Measurements from ENCODE around the gene NRG2. TPM values are rescaled to one million over a fixed set of nuclear protein-coding genes. Genes with fewer than 3 reads are reported as not detected.

NRG2 gene
- total and polyA plus RNA-seq, 7 donors: 0.42 to 19.6 (median 3.5) TPM

GRCh38 chr5:139982157-139982974 is 60.7 kb downstream of the NRG2 start:
- Histone ChIP-seq H3K4me3 (no peak overlapping the region), H3K36me3 (ENCODE audit: insufficient read depth in 1 of 2, low read depth in 1 of 2) (no peaks in the 10 kb centered on the region), H3K4me1 (peaks cover 44% of the 10 kb centered on the region), H3K9me3 (no peaks in the 10 kb centered on the region), H3K27me3 (ENCODE audit: insufficient read depth in 3 of 3, low read length in 2 of 3) (no peaks in the 10 kb centered on the region), H3K27ac (peak overlapping the region; percentile 40)
- DNase-seq (no peak), ATAC-seq (no peak)
- intact Hi-C loops (cut with DNase I): no loop called here
- 72 to 79% (median 77%) methylated on average over 15 of the region's 15 CpGs for WGBS, 3 donors
- TF ChIP-seq CTCF (IDR thresholded peaks at IDR 0.05): no peak

GRCh38 chr5:139980765-139981164 is 62.3 kb downstream of the NRG2 start:
- intact Hi-C loops (cut with DNase I): no loop called here
- Histone ChIP-seq H3K4me1 (peaks cover 37% of the 10 kb centered on the region), H3K27me3 (ENCODE audit: insufficient read depth in 3 of 3, low read length in 2 of 3) (no peaks in the 10 kb centered on the region), H3K27ac (no peak overlapping the region), H3K9me3 (no peaks in the 10 kb centered on the region), H3K4me3 (no peak overlapping the region), H3K36me3 (ENCODE audit: insufficient read depth in 1 of 2, low read depth in 1 of 2) (no peaks in the 10 kb centered on the region)
- TF ChIP-seq CTCF (IDR thresholded peaks at IDR 0.05): no peak
- no peak for ATAC-seq
- no peak for DNase-seq
- WGBS, 3 donors: 90 to 95% (median 90%) methylated on average over 3 of the region's 3 CpGs

- TF ChIP-seq CTCF (IDR thresholded peaks at IDR 0.05): no peak
- ATAC-seq: no peak
These were observed 63.2 kb downstream of the NRG2 start for GRCh38 chr5:139979943-139980342.

GRCh38 chr5:139979518-139979917 is 63.6 kb downstream of the NRG2 start:
- ATAC-seq (peak in 3 of 4 donors; percentile 50 to 65 (median 63)), DNase-seq (no peak)
- TF ChIP-seq CTCF (IDR thresholded peaks at IDR 0.05): no peak
- intact Hi-C loops (cut with DNase I): no loop called here
- Histone ChIP-seq H3K9me3 (no peaks in the 10 kb centered on the region), H3K27ac (no peak overlapping the region), H3K27me3 (ENCODE audit: insufficient read depth in 3 of 3, low read length in 2 of 3) (no peaks in the 10 kb centered on the region), H3K36me3 (ENCODE audit: insufficient read depth in 1 of 2, low read depth in 1 of 2) (no peaks in the 10 kb centered on the region), H3K4me3 (no peak overlapping the region), H3K4me1 (peaks cover 32% of the 10 kb centered on the region)
- 28 to 58% (median 36%) methylated on average over 3 of the region's 3 CpGs for WGBS, 3 donors

More at GRCh38 chr5:139979943-139980342, 63.2 kb downstream of the NRG2 start:
- intact Hi-C loops (cut with DNase I): no loop called here
- Histone ChIP-seq H3K27ac (no peak overlapping the region), H3K4me1 (peaks cover 35% of the 10 kb centered on the region), H3K36me3 (ENCODE audit: insufficient read depth in 1 of 2, low read depth in 1 of 2) (no peaks in the 10 kb centered on the region), H3K4me3 (no peak overlapping the region), H3K9me3 (no peaks in the 10 kb centered on the region), H3K27me3 (ENCODE audit: insufficient read depth in 3 of 3, low read length in 2 of 3) (no peaks in the 10 kb centered on the region)
- DNase-seq: no peak
- WGBS, 3 donors: 70 to 94% (median 75%) methylated on average over 2 of the region's 2 CpGs

All from psoas muscle (tissue), 8 donors.